SK-N-SH treated with all-trans-retinoic acid at 6 μM for 48 hours (cell line): ENCODE measurements around the gene TMEM164.

Experiments used
- ATAC-seq: fragments of 200-7000 bp; cut with Tn5 transposase; 3 replicates; pipeline ENCODE4 v1.9.1; 2020; ENCODE audit warnings: mild to moderate bottlenecking, moderate library complexity
- ARNTL ChIP-seq: fragments of 450-650 bp; formaldehyde crosslinking; IDR thresholded peaks from 2 replicates; pipeline ENCODE4 v1.5.0; 2020; ENCODE audit warnings: low read depth, mild to moderate bottlenecking, moderate library complexity, borderline replicate concordance
- BACH2 ChIP-seq: fragments of 250-450 bp; sonication (Bioruptor Pico); IDR thresholded peaks from 2 replicates; pipeline ENCODE4 v1.9.0; 2021; ENCODE audit warnings: mild to moderate bottlenecking, borderline replicate concordance
- ISL1 ChIP-seq: fragments of 250-450 bp; sonication (Bioruptor Pico); IDR thresholded peaks from 2 replicates; pipeline ENCODE4 v2.1.2; 2022; ENCODE audit warnings: mild to moderate bottlenecking, moderate library complexity
- OSR1 ChIP-seq: fragments of 250-450 bp; sonication (Bioruptor Pico); IDR thresholded peaks from 2 replicates; pipeline ENCODE4 v1.8.0; 2022; ENCODE audit warnings: moderate library complexity, mild to moderate bottlenecking, inconsistent platforms
- PPARA ChIP-seq: fragments of 250-450 bp; sonication (Bioruptor Pico); IDR thresholded peaks from 2 replicates; pipeline ENCODE4 v1.5.0; 2020; ENCODE audit warnings: mild to moderate bottlenecking, borderline replicate concordance
- RARB ChIP-seq: fragments of 250-450 bp; sonication (Bioruptor Pico); IDR thresholded peaks from 2 replicates; pipeline ENCODE4 v1.8.0; 2021; ENCODE audit warnings: mild to moderate bottlenecking, moderate library complexity
- SNAI2 ChIP-seq: fragments of 250-450 bp; sonication (Bioruptor Pico); IDR thresholded peaks from 2 replicates; pipeline ENCODE4 v1.5.0; 2020; ENCODE audit warnings: mild to moderate bottlenecking, moderate library complexity
- TCF4 ChIP-seq: fragments of 250-450 bp; sonication (Bioruptor Pico); IDR thresholded peaks from 2 replicates; pipeline ENCODE4 v1.8.0; 2021; ENCODE audit warnings: mild to moderate bottlenecking, moderate library complexity, borderline replicate concordance
- TOX ChIP-seq: fragments of 250-450 bp; sonication (Bioruptor Pico); IDR thresholded peaks from 2 replicates; pipeline ENCODE4 v1.8.0; 2021; ENCODE audit warnings: mild to moderate bottlenecking, moderate library complexity, borderline replicate concordance
- ZC3H10 ChIP-seq: fragments of 250-450 bp; sonication (Bioruptor Pico); IDR thresholded peaks from 2 replicates; pipeline ENCODE4 v1.5.1; 2021; ENCODE audit warnings: mild to moderate bottlenecking, moderate library complexity
- ZFP3 ChIP-seq: fragments of 250-450 bp; sonication (Bioruptor Pico); IDR thresholded peaks from 2 replicates; pipeline ENCODE4 v1.5.0; 2020; ENCODE audit warnings: mild to moderate bottlenecking, moderate library complexity
- ZFP30 ChIP-seq: fragments of 450-650 bp; formaldehyde crosslinking; IDR thresholded peaks from 2 replicates; pipeline ENCODE4 v1.5.0; 2022; ENCODE audit warnings: mild to moderate bottlenecking, moderate library complexity
- ZNF565 ChIP-seq: fragments of 450-650 bp; formaldehyde crosslinking; conservative IDR thresholded peaks from 2 replicates; pipeline ENCODE4 v1.5.0; 2020; ENCODE audit warnings: low read depth, mild to moderate bottlenecking, moderate library complexity
- ZNF70 ChIP-seq: fragments of 450-650 bp; formaldehyde crosslinking; IDR thresholded peaks from 2 replicates; pipeline ENCODE4 v1.5.0; 2020; ENCODE audit warnings: mild to moderate bottlenecking, moderate library complexity
- TF ChIP-seq, protein P1 (sequence below): fragments of 250-450 bp; sonication (Bioruptor Pico); IDR thresholded peaks from 2 replicates; pipeline ENCODE4 v1.8.0; 2021; ENCODE audit warnings: low read depth, mild to moderate bottlenecking, moderate library complexity, borderline replicate concordance
- TF ChIP-seq, protein P2 (sequence below): fragments of 250-450 bp; sonication (Bioruptor Pico); IDR thresholded peaks from 2 replicates; pipeline ENCODE4 v1.8.0; 2020; ENCODE audit warnings: mild to moderate bottlenecking, moderate library complexity, borderline replicate concordance
- TF ChIP-seq, protein P3 (sequence below): fragments of 250-450 bp; sonication (Bioruptor Pico); IDR thresholded peaks from 2 replicates; pipeline ENCODE4 v1.5.1; 2021; ENCODE audit warnings: mild to moderate bottlenecking, moderate library complexity
- TF ChIP-seq, protein P4 (sequence below): fragments of 250-450 bp; sonication (Bioruptor Pico); IDR thresholded peaks from 2 replicates; pipeline ENCODE4 v1.5.1; 2020; ENCODE audit warnings: low read depth, mild to moderate bottlenecking, moderate library complexity
- TF ChIP-seq, protein P5 (sequence below): fragments of 250-450 bp; sonication (Bioruptor Pico); IDR thresholded peaks from 2 replicates; pipeline ENCODE4 v1.5.0; 2020; ENCODE audit warnings: mild to moderate bottlenecking, moderate library complexity

Gene TMEM164

DNA sequence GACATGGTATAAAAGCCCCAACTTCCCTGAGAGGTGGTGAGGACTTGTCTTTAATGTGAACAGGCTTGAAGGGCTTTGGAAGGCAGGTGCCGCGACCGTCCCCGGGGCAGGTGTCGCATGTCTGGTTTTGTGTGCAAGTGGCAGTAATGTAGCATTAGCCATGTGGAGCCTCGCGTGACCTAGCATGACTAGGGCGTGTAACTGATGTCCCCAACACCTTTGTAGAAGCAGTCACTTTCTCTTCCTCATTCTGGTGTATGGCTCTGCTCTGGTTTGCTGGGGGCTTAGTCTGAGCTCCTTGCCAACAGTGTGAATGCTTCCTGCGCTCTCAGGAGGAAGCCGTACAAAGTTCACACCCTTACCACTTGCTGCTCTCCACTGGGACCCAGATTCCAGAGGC lies 169.3 kb downstream of the TMEM164 start:
- ATAC-seq = no peak
- TF ChIP-seq ARNTL (CRISPR knock-in tag) = no peak
- TF ChIP-seq ZFP3 (CRISPR knock-in tag) = no peak
- TF ChIP-seq, protein P1, sequence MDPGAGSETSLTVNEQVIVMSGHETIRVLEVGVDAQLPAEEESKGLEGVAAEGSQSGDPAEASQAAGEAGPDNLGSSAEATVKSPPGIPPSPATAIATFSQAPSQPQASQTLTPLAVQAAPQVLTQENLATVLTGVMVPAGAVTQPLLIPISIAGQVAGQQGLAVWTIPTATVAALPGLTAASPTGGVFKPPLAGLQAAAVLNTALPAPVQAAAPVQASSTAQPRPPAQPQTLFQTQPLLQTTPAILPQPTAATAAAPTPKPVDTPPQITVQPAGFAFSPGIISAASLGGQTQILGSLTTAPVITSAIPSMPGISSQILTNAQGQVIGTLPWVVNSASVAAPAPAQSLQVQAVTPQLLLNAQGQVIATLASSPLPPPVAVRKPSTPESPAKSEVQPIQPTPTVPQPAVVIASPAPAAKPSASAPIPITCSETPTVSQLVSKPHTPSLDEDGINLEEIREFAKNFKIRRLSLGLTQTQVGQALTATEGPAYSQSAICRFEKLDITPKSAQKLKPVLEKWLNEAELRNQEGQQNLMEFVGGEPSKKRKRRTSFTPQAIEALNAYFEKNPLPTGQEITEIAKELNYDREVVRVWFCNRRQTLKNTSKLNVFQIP = no peak
- TF ChIP-seq ZC3H10 (CRISPR knock-in tag) = no peak
- no peak for TF ChIP-seq SNAI2 (CRISPR knock-in tag)
- TF ChIP-seq OSR1 = no peak
- TF ChIP-seq TCF4 = no peak
- TF ChIP-seq, protein P2, sequence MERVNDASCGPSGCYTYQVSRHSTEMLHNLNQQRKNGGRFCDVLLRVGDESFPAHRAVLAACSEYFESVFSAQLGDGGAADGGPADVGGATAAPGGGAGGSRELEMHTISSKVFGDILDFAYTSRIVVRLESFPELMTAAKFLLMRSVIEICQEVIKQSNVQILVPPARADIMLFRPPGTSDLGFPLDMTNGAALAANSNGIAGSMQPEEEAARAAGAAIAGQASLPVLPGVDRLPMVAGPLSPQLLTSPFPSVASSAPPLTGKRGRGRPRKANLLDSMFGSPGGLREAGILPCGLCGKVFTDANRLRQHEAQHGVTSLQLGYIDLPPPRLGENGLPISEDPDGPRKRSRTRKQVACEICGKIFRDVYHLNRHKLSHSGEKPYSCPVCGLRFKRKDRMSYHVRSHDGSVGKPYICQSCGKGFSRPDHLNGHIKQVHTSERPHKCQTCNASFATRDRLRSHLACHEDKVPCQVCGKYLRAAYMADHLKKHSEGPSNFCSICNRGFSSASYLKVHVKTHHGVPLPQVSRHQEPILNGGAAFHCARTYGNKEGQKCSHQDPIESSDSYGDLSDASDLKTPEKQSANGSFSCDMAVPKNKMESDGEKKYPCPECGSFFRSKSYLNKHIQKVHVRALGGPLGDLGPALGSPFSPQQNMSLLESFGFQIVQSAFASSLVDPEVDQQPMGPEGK = no peak

DNA sequence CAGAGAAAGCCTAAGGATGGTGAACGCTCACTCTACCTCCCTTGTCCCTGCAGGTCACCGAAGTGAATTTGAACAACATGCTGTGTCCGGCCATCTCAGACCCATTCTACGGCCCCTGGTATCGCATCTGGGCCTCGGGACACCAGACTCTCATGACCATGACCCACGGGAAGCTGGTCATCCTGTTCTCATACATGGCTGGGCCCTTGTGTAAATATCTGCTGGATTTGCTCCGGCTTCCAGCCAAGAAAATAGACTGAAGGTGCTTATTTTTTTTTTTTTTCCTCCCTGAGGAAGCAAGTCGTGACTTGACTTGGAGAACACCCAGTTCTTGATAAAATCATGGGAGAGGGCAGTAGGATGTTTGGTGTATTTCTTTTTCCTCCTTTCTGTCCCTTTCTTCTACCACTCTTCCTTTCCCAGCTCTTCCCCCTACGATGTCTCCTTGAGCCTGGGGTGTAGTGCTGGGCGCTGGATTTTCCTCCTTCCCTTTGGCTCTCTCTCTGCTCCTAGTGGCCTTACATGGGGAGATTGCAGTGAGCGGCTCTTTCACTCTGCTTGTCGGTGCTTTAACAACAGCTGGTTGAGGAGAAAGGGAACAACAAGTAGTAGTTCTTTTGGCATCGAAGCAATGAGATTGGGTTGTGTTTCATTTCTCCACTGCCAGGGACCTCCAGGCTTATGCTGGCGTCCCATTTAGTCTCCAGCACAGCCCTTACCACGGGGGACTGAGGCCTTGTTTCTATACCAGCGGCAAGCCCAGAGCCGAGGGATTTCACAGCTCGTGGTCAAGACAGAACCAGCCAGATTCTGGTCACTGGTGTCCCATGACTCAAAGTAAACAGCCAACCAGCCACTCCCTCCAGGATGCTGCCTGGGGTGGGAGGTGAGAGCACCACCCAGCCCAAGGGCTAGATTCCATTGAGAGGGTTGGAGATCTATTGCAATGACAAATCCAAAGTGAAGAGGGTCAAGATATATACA lies 170.6 kb downstream of the TMEM164 start:
- no peak for ATAC-seq
- TF ChIP-seq ZNF70 (CRISPR knock-in tag) (no peak), ZFP30 (CRISPR knock-in tag) (no peak), BACH2 (no peak), PPARA (CRISPR knock-in tag) (no peak), TOX (CRISPR knock-in tag) (no peak), ZNF565 (CRISPR knock-in tag) (no peak), ZFP3 (CRISPR knock-in tag) (no peak), ARNTL (CRISPR knock-in tag) (no peak), ISL1 (CRISPR knock-in tag) (no peak), RARB (no peak), TCF4 (no peak), OSR1 (no peak), SNAI2 (CRISPR knock-in tag) (no peak)
- TF ChIP-seq, protein P3, sequence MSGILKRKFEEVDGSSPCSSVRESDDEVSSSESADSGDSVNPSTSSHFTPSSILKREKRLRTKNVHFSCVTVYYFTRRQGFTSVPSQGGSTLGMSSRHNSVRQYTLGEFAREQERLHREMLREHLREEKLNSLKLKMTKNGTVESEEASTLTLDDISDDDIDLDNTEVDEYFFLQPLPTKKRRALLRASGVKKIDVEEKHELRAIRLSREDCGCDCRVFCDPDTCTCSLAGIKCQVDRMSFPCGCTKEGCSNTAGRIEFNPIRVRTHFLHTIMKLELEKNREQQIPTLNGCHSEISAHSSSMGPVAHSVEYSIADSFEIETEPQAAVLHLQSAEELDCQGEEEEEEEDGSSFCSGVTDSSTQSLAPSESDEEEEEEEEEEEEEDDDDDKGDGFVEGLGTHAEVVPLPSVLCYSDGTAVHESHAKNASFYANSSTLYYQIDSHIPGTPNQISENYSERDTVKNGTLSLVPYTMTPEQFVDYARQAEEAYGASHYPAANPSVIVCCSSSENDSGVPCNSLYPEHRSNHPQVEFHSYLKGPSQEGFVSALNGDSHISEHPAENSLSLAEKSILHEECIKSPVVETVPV (CRISPR knock-in tag) = no peak
- TF ChIP-seq, protein P4, sequence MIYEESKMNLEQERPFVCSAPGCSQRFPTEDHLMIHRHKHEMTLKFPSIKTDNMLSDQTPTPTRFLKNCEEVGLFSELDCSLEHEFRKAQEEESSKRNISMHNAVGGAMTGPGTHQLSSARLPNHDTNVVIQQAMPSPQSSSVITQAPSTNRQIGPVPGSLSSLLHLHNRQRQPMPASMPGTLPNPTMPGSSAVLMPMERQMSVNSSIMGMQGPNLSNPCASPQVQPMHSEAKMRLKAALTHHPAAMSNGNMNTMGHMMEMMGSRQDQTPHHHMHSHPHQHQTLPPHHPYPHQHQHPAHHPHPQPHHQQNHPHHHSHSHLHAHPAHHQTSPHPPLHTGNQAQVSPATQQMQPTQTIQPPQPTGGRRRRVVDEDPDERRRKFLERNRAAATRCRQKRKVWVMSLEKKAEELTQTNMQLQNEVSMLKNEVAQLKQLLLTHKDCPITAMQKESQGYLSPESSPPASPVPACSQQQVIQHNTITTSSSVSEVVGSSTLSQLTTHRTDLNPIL = no peak
- TF ChIP-seq, protein P5, sequence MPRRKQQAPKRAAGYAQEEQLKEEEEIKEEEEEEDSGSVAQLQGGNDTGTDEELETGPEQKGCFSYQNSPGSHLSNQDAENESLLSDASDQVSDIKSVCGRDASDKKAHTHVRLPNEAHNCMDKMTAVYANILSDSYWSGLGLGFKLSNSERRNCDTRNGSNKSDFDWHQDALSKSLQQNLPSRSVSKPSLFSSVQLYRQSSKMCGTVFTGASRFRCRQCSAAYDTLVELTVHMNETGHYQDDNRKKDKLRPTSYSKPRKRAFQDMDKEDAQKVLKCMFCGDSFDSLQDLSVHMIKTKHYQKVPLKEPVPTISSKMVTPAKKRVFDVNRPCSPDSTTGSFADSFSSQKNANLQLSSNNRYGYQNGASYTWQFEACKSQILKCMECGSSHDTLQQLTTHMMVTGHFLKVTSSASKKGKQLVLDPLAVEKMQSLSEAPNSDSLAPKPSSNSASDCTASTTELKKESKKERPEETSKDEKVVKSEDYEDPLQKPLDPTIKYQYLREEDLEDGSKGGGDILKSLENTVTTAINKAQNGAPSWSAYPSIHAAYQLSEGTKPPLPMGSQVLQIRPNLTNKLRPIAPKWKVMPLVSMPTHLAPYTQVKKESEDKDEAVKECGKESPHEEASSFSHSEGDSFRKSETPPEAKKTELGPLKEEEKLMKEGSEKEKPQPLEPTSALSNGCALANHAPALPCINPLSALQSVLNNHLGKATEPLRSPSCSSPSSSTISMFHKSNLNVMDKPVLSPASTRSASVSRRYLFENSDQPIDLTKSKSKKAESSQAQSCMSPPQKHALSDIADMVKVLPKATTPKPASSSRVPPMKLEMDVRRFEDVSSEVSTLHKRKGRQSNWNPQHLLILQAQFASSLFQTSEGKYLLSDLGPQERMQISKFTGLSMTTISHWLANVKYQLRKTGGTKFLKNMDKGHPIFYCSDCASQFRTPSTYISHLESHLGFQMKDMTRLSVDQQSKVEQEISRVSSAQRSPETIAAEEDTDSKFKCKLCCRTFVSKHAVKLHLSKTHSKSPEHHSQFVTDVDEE (CRISPR knock-in tag) = no peak
- TF ChIP-seq, protein P2 = no peak
